ENCODE results near the gene PLAC8.

- TF ChIP-seq, protein P1, sequence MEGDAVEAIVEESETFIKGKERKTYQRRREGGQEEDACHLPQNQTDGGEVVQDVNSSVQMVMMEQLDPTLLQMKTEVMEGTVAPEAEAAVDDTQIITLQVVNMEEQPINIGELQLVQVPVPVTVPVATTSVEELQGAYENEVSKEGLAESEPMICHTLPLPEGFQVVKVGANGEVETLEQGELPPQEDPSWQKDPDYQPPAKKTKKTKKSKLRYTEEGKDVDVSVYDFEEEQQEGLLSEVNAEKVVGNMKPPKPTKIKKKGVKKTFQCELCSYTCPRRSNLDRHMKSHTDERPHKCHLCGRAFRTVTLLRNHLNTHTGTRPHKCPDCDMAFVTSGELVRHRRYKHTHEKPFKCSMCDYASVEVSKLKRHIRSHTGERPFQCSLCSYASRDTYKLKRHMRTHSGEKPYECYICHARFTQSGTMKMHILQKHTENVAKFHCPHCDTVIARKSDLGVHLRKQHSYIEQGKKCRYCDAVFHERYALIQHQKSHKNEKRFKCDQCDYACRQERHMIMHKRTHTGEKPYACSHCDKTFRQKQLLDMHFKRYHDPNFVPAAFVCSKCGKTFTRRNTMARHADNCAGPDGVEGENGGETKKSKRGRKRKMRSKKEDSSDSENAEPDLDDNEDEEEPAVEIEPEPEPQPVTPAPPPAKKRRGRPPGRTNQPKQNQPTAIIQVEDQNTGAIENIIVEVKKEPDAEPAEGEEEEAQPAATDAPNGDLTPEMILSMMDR (optimal IDR thresholded peaks at IDR 0.05 in 1 of 3, IDR thresholded peaks at IDR 0.05 in 1 of 3, conservative IDR thresholded peaks at IDR 0.05 in 1 of 3; ENCODE audit: extremely low read depth in 1 of 3, insufficient read depth in 2 of 3, low read length in 3 of 3): no peak
- TF ChIP-seq EZH2 (IDR thresholded peaks at IDR 0.05; ENCODE audit: low read length): no peak
These were observed 4.9 kb downstream of the PLAC8 start for GRCh38 chr4:83109480-83110222.

Measured in keratinocyte (primary cell).